ENCODE measurements around the gene CTNS.

CTNS gene

GRCh38 chr17:3626831-3627768, 9.5 kb upstream of the CTNS start:
- DNase-seq (ENCODE audit: low read depth) = no peak

- no peak for DNase-seq (ENCODE audit: low read depth)
These were observed 8.8 kb upstream of the CTNS start for GRCh38 chr17:3627769-3628167.

GRCh38 chr17:3630781-3631180, 5.8 kb upstream of the CTNS start:
- no peak for DNase-seq (ENCODE audit: low read depth)

GRCh38 chr17:3632287-3632686, 4.3 kb upstream of the CTNS start:
- DNase-seq (ENCODE audit: low read depth) = no peak

- DNase-seq (ENCODE audit: low read depth) = no peak
These were observed 946 bp upstream of the CTNS start for GRCh38 chr17:3635474-3636153.

GRCh38 chr17:3636908-3637373, 381 bp downstream of the CTNS start:
- no peak for DNase-seq (ENCODE audit: low read depth)

GRCh38 chr17:3639981-3640596, 3.5 kb downstream of the CTNS start:
- DNase-seq (ENCODE audit: low read depth) = peak; percentile 19

- DNase-seq (ENCODE audit: low read depth) = no peak
These were observed 4.5 kb downstream of the CTNS start for GRCh38 chr17:3641014-3641413.

GRCh38 chr17:3641717-3642486, 5.3 kb downstream of the CTNS start:
- DNase-seq (ENCODE audit: low read depth) = no peak

GRCh38 chr17:3643889-3644349, 7.4 kb downstream of the CTNS start:
- no peak for DNase-seq (ENCODE audit: low read depth)

- no peak for DNase-seq (ENCODE audit: low read depth)
These were observed 8.8 kb downstream of the CTNS start for GRCh38 chr17:3645310-3645709.

GRCh38 chr17:3647251-3647650, 10.7 kb downstream of the CTNS start:
- no peak for DNase-seq (ENCODE audit: low read depth)

GRCh38 chr17:3647769-3648555, 11.4 kb downstream of the CTNS start:
- DNase-seq (ENCODE audit: low read depth) = no peak

GRCh38 chr17:3655766-3656165, 19.2 kb downstream of the CTNS start:
- no peak for DNase-seq (ENCODE audit: low read depth)

GRCh38 chr17:3656353-3656752, 19.8 kb downstream of the CTNS start:
- no peak for DNase-seq (ENCODE audit: low read depth)

GRCh38 chr17:3656755-3657587, 20.4 kb downstream of the CTNS start:
- DNase-seq (ENCODE audit: low read depth) = no peak

- no peak for DNase-seq (ENCODE audit: low read depth)
These were observed 21.0 kb downstream of the CTNS start for GRCh38 chr17:3657588-3657869.

GRCh38 chr17:3657874-3658783, 21.6 kb downstream of the CTNS start:
- no peak for DNase-seq (ENCODE audit: low read depth)

GRCh38 chr17:3658784-3659449, 22.4 kb downstream of the CTNS start:
- DNase-seq (ENCODE audit: low read depth) = no peak

Measured in GM04504 (cell line).